ENCODE data around the gene TTC13. TPM values are rescaled to one million over a fixed set of nuclear protein-coding genes. Genes with fewer than 3 reads are reported as not detected.

Gene TTC13
- polyA plus RNA-seq (2012; rRNA removed), result 5.5 and 8.4 TPM in 2 replicates
- 5.9 and 6.0 TPM in 2 replicates for polyA plus RNA-seq (2012; cell fraction: cytosol; rRNA removed)
- polyA plus RNA-seq (2012; cell fraction: nucleus; rRNA removed), result 8.9 and 16.4 TPM in 2 replicates

- POLR2A ChIA-PET, result interaction anchor here (1.2 kb wide), 1 partner anchor 237 kb away, joined by 3 read pairs; no protein-coding TSS in a partner anchor
- peaks cover 0 to 13% of the 10 kb centered on the region in 2 experiments; a peak in 3 of 4 replicates for H3K4me1 ChIP-seq (ENCODE audit: control insufficient read depth in 1 of 2, insufficient read depth in 2 of 2, low read depth in 1 of 2, low read length in 1 of 2)
- DNase-seq, result peak; percentile 98
- H3K36me3 ChIP-seq (replicated peaks in 1 of 2; ENCODE audit: control insufficient read depth in 1 of 2, insufficient read depth in 2 of 2, low read length in 1 of 2), result peaks cover 6 to 26% of the 10 kb centered on the region in 2 experiments
- under 1% methylated on average over 34 of the region's 79 CpGs for WGBS (ENCODE audit: low lambda C conversion rate)
- peak within 1 kb of the TSS; percentile 80 for H3K4me2 ChIP-seq
- no peaks in the 10 kb centered on the region for H3K9me2 ChIP-seq
- H3K79me2 ChIP-seq (ENCODE audit: insufficient read depth), result peaks cover 48% of the 10 kb centered on the region
- peak within 1 kb of the TSS; percentile 85 to 92 for H3K4me3 ChIP-seq (ENCODE audit: low read depth in 2 of 2, low read length in 1 of 2)
- CTCF ChIA-PET, result interaction anchor here (0.6 to 1.8 kb wide), 15 partner anchors 9 to 336 kb away, joined by 3 to 7 read pairs (median 4); partner anchors contain the start of gene COG2
- no peaks in the 10 kb centered on the region for H3K27me3 ChIP-seq (ENCODE audit: insufficient read depth)
- peak within 1 kb of the TSS; percentile 64 for H3K9ac ChIP-seq
- peak within 1 kb of the TSS in 1 of 2 experiments; percentile 76; a peak in 3 of 4 replicates for H3K27ac ChIP-seq (ENCODE audit: low read depth in 2 of 2, low read length in 1 of 2)
- H2AFZ ChIP-seq (ENCODE audit: low read depth), result peak within 1 kb of the TSS; percentile 92
- H4K20me1 ChIP-seq (ENCODE audit: insufficient read depth), result no peaks in the 10 kb centered on the region
- H3F3A ChIP-seq (replicated peaks; ENCODE audit: insufficient read depth), result no peaks in the 10 kb centered on the region
- TF ChIP-seq ELF1 (IDR thresholded peaks at IDR 0.05) (peak; percentile 97), SIN3A (IDR thresholded peaks at IDR 0.05; ENCODE audit: borderline replicate concordance, low read depth, low read length) (peak; percentile 49; the same call in 1 of the 2 replicates), GATA2 (CRISPR knock-in tag; IDR thresholded peaks at IDR 0.05) (peak; percentile 60), MXI1 (IDR thresholded peaks at IDR 0.05; ENCODE audit: low read depth, low read length) (peak; percentile 82), JUND (IDR thresholded peaks at IDR 0.05) (no peak), USF1 (IDR thresholded peaks at IDR 0.05; ENCODE audit: borderline replicate concordance, low read depth) (no peak), GABPA (IDR thresholded peaks at IDR 0.05; ENCODE audit: low read depth) (peak; percentile 90), TAF1 (IDR thresholded peaks at IDR 0.05; ENCODE audit: borderline replicate concordance, low read depth, low read length) (peak; percentile 85), FOXJ3 (CRISPR knock-in tag; IDR thresholded peaks at IDR 0.05) (no peak), POLR2AphosphoS5 (IDR thresholded peaks at IDR 0.05; ENCODE audit: low read depth, low read length) (peak; percentile 90), PBX3 (IDR thresholded peaks at IDR 0.05) (no peak), MAX (IDR thresholded peaks at IDR 0.05; ENCODE audit: low read depth) (peak; percentile 75), CTCF (IDR thresholded peaks at IDR 0.05) (peak; percentile 36; the same call in 1 of the 2 replicates), FOXM1 (IDR thresholded peaks at IDR 0.05; ENCODE audit: low read depth) (no peak), MEF2A (IDR thresholded peaks at IDR 0.05; ENCODE audit: borderline replicate concordance, low read depth) (no peak), IRF3 (IDR thresholded peaks at IDR 0.05; ENCODE audit: low read depth, low read length) (no peak), CHD2 (IDR thresholded peaks at IDR 0.05; ENCODE audit: low read length, partially characterized antibody) (peak; percentile 92), ZBTB33 (IDR thresholded peaks at IDR 0.05; ENCODE audit: borderline replicate concordance, low read depth) (no peak), SMC3 (IDR thresholded peaks at IDR 0.05; ENCODE audit: low read depth, low read length) (peak; percentile 30; the same call in 1 of the 2 replicates), RAD21 (IDR thresholded peaks at IDR 0.05; ENCODE audit: low read length) (peak; percentile 61), NRF1 (IDR thresholded peaks at IDR 0.05; ENCODE audit: low read depth, low read length) (peak; percentile 84), YY1 (IDR thresholded peaks at IDR 0.05; ENCODE audit: low read depth) (peak; percentile 77; the same call in 1 of the 2 replicates), TCF12 (IDR thresholded peaks at IDR 0.05) (peak; percentile 24), EP300 (IDR thresholded peaks at IDR 0.05; ENCODE audit: borderline replicate concordance in 1 of 2, low read depth in 1 of 2, low read length in 1 of 2) (peak in 1 of 2 experiments; percentile 7; a peak in 1 of 4 replicates), RCOR1 (IDR thresholded peaks at IDR 0.05; ENCODE audit: low read length) (peak; percentile 45; the same call in 1 of the 2 replicates)
- no peaks in the 10 kb centered on the region for H3K9me3 ChIP-seq
These were observed at the start of gene TTC13, which contains the start of gene ARV1 for GRCh38 chr1:230978491-230979388. TSS of gene TTC13 (minus strand) at chr1:230978861. CDS start at chr1:230978830, 31 bp downstream. TSS of gene ARV1 (plus strand) at chr1:230979094. CDS start at chr1:230979106, 12 bp downstream.

Data from SK-N-SH (cell line).